Measurements from ENCODE around the gene GJB6. TPM values are rescaled to one million over a fixed set of nuclear protein-coding genes. Genes with fewer than 3 reads are reported as not detected.

The GJB6 gene
- total RNA-seq, 2 experiments from 2014 or later: 1.9 to 2.4 TPM

- no peak for DNase-seq
- ChIA-PET POLR2A (interaction anchor here (1.3 kb wide), 1 partner anchor 582 kb away, joined by 3 read pairs; the partner anchor contains the start of gene EEF1AKMT1), CTCF (interaction anchor here (1.0 kb wide), 1 partner anchor 9 kb away, joined by 3 read pairs; no protein-coding TSS in a partner anchor)
- H3K4me3 Mint-ChIP-seq: peak overlapping the region; percentile 64
- H3K36me3 Mint-ChIP-seq: no peaks in the 10 kb centered on the region
- peaks cover 13% of the 10 kb centered on the region for H3K4me1 Mint-ChIP-seq (ENCODE audit: low read depth)
- H3K27ac Mint-ChIP-seq: no peak overlapping the region
- no peaks in the 10 kb centered on the region for H3K9me3 Mint-ChIP-seq
- H3K27me3 Mint-ChIP-seq: peaks cover 43% of the 10 kb centered on the region
- intact Hi-C loops (cut with micrococcal nuclease): loop anchor here (5.0 kb wide), 2 partner anchors 286 to 511 kb away; partner anchors contain the start of gene IL17D
Observed at GRCh38 chr13:20191311-20192157, 40.6 kb downstream of the GJB6 start.

GRCh38 chr13:20190481-20191310 lies 41.4 kb downstream of the GJB6 start:
- no peaks in the 10 kb centered on the region for H3K36me3 Mint-ChIP-seq
- no peaks in the 10 kb centered on the region for H3K9me3 Mint-ChIP-seq
- intact Hi-C loops (cut with micrococcal nuclease): loop anchor here (5.0 kb wide), 2 partner anchors 287 to 512 kb away; partner anchors contain the start of gene IL17D
- DNase-seq: no peak
- CTCF ChIA-PET: interaction anchor here (1.1 kb wide), 1 partner anchor 11 kb away, joined by 3 read pairs; no protein-coding TSS in a partner anchor
- H3K27ac Mint-ChIP-seq: no peak overlapping the region
- peaks cover 13% of the 10 kb centered on the region for H3K4me1 Mint-ChIP-seq (ENCODE audit: low read depth)
- POLR2A ChIA-PET: interaction anchor here (1.3 kb wide), 1 partner anchor 583 kb away, joined by 3 read pairs; the partner anchor contains the start of gene EEF1AKMT1
- H3K4me3 Mint-ChIP-seq: no peak overlapping the region
- peaks cover 39% of the 10 kb centered on the region for H3K27me3 Mint-ChIP-seq

- POLR2A ChIA-PET: no interaction called here
Observed at GRCh38 chr13:20190076-20190475, 42.0 kb downstream of the GJB6 start.

GRCh38 chr13:20188667-20189553 lies 43.2 kb downstream of the GJB6 start:
- Mint-ChIP-seq H3K27ac (no peak overlapping the region), H3K36me3 (no peaks in the 10 kb centered on the region), H3K27me3 (peaks cover 22% of the 10 kb centered on the region), H3K4me1 (ENCODE audit: low read depth) (peaks cover 2% of the 10 kb centered on the region), H3K4me3 (no peak overlapping the region), H3K9me3 (no peaks in the 10 kb centered on the region)
- POLR2A ChIA-PET: no interaction called here
- CTCF ChIA-PET: no interaction called here
- no peak for DNase-seq
- intact Hi-C loops (cut with micrococcal nuclease): no loop called here

More at GRCh38 chr13:20190076-20190475, 42.0 kb downstream of the GJB6 start:
- peaks cover 34% of the 10 kb centered on the region for H3K27me3 Mint-ChIP-seq
- H3K4me1 Mint-ChIP-seq (ENCODE audit: low read depth): peaks cover 13% of the 10 kb centered on the region
- no peaks in the 10 kb centered on the region for H3K36me3 Mint-ChIP-seq
- H3K4me3 Mint-ChIP-seq: no peak overlapping the region
- no peaks in the 10 kb centered on the region for H3K9me3 Mint-ChIP-seq
- intact Hi-C loops (cut with micrococcal nuclease): loop anchor here (5.0 kb wide), 2 partner anchors 287 to 512 kb away; partner anchors contain the start of gene IL17D
- no peak overlapping the region for H3K27ac Mint-ChIP-seq
- no peak for DNase-seq
- CTCF ChIA-PET: interaction anchor here (1.1 kb wide), 1 partner anchor 10 kb away, joined by 3 read pairs; no protein-coding TSS in a partner anchor

DNA sequence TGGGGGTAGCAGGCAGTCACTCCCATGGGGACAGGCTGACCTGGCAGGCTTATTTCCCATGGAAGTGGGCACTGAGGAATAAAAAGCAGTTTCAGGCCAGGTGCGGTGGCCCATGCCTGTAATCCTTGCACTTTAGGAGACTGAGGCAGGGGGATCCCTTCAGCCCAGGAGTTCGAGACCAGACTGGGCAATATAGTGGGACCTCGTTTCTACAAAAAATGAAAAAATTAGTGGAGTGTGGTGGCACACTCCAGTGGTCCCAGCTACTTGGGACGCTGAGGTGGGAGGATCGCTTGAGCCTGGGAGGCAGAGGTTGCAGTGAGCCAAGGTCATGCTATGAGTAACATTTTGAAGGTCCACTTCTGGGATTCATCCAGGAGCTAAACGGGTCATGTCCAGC lies 45.3 kb downstream of the GJB6 start:
- H3K36me3 Mint-ChIP-seq: no peaks in the 10 kb centered on the region
- no peaks in the 10 kb centered on the region for H3K4me1 Mint-ChIP-seq (ENCODE audit: low read depth)
- H3K4me3 Mint-ChIP-seq: no peak overlapping the region
- H3K27me3 Mint-ChIP-seq: peaks cover 20% of the 10 kb centered on the region
- no peaks in the 10 kb centered on the region for H3K9me3 Mint-ChIP-seq
- no peak overlapping the region for H3K27ac Mint-ChIP-seq
- DNase-seq: no peak
- ChIA-PET POLR2A (interaction anchor here (1.2 kb wide), 1 partner anchor 7 kb away, joined by 3 read pairs; no protein-coding TSS in a partner anchor), CTCF (interaction anchor here (0.8 to 3.3 kb wide), 3 partner anchors 9 to 308 kb away, joined by 4 to 33 read pairs (median 4); no protein-coding TSS in a partner anchor)
- intact Hi-C loops (cut with micrococcal nuclease): no loop called here

DNA sequence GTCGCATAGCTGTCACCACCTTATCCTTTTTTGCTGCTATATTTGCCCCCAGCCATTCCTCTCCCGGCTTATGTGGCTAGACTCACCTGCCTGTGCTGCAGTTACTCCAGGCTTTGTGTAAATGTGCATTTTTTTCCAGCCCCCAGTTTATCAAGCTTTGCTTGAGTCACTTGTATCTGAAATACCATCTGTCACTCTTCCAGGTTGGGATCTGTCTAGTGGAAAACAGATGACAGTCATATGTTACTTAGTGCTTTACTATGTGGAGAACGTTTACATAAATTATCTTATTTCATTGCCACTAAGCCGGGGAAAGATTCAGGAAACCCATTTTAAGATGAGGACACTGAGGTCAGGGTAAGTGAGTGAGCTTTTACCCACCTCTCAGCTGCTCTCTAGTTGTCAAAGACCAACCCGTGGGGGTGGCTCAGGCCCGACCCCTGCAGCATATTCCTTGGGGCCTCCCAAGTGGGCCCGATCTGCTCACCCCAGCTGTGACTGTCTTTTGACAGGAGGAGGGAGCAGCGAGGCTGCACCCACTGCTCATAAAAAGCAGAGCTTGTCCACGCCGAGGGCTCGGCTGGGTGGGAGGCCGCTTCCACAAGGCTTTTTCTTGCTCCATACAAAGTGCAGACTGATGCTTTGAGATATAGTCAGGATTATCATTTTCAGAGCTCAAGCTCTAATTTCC lies 46.6 kb downstream of the GJB6 start:
- ChIA-PET CTCF (interaction anchor here (1.1 to 3.3 kb wide), 4 partner anchors 11 to 227 kb away, joined by 3 to 33 read pairs (median 3); no protein-coding TSS in a partner anchor), POLR2A (interaction anchor here (0.5 to 1.2 kb wide), 3 partner anchors 9 to 70 kb away, joined by 3 read pairs; no protein-coding TSS in a partner anchor)
- Mint-ChIP-seq H3K36me3 (no peaks in the 10 kb centered on the region), H3K4me1 (ENCODE audit: low read depth) (no peaks in the 10 kb centered on the region), H3K9me3 (no peaks in the 10 kb centered on the region), H3K27me3 (peaks cover 17% of the 10 kb centered on the region), H3K4me3 (no peak overlapping the region), H3K27ac (no peak overlapping the region)
- intact Hi-C loops (cut with micrococcal nuclease): no loop called here
- DNase-seq: no peak

DNA sequence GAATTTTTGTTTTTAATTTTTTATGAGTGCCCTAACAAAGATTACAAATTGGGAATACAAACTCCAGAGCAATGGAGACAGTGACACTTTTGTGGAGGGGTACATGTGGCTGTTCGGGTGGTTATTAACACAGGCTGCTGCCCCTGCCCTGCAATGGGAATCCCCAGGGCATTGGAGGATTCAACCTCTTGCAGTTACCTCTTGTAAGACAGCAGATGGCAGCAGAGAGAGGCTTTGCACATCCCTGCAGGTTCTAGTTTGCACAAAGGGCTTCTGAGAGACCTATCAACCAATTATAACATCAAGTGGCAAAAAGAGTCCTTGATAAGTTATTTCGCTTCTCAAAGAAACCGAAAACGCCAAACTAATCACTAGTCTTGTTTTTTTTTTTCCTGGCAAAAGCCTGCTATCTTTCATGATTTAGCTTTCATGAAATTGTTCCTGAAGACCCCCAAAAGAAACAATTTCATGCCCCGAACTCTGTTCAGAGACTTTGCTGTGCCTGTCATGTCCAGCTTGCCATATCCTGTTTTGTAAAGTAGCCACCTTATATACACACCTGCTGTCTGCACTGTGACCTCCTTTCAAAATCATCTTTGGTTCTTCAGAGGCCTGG lies 49.8 kb downstream of the GJB6 start:
- Mint-ChIP-seq H3K27me3 (peaks cover 37% of the 10 kb centered on the region), H3K9me3 (no peaks in the 10 kb centered on the region), H3K4me3 (no peak overlapping the region), H3K36me3 (no peaks in the 10 kb centered on the region), H3K4me1 (ENCODE audit: low read depth) (no peaks in the 10 kb centered on the region), H3K27ac (no peak overlapping the region)
- CTCF ChIA-PET: interaction anchor here (0.9 to 2.7 kb wide), 10 partner anchors 10 to 747 kb away, joined by 3 to 11 read pairs (median 5); no protein-coding TSS in a partner anchor
- POLR2A ChIA-PET: interaction anchor here (0.6 kb wide), 1 partner anchor 590 kb away, joined by 3 read pairs; no protein-coding TSS in a partner anchor
- intact Hi-C loops (cut with micrococcal nuclease): loop anchor here (2.0 kb wide), 2 partner anchors 528 to 646 kb away; no protein-coding TSS in a partner anchor
- peak; percentile 59 for DNase-seq

GRCh38 chr13:20181188-20181587 lies 50.9 kb downstream of the GJB6 start:
- ChIA-PET POLR2A (no interaction called here), CTCF (interaction anchor here (1.6 to 2.7 kb wide), 2 partner anchors 13 to 14 kb away, joined by 4 to 11 read pairs; no protein-coding TSS in a partner anchor)
- no peak for DNase-seq
- no peak overlapping the region for H3K4me3 Mint-ChIP-seq
- H3K9me3 Mint-ChIP-seq: no peaks in the 10 kb centered on the region
- peaks cover 47% of the 10 kb centered on the region for H3K27me3 Mint-ChIP-seq
- no peaks in the 10 kb centered on the region for H3K36me3 Mint-ChIP-seq
- no peaks in the 10 kb centered on the region for H3K4me1 Mint-ChIP-seq (ENCODE audit: low read depth)
- no peak overlapping the region for H3K27ac Mint-ChIP-seq
- intact Hi-C loops (cut with micrococcal nuclease): no loop called here

DNA sequence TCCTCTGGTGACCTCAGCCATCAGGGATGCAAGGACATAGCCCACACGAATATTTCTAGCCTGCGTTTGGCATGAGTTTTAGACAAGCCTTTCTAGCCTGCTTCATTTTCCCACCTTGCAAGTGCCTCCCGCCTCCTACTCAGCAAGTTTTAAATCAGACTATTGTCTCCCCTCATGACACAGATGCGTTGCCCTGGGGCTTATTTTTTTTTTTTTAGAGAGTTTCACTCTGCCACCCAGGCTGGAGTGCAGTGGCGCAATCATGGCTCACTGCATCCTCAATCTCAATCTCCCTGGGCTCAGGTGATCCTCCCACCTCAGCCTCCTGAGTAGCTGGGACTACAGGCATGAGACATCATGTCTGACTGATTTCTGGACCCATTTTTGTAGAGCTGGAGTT lies 54.0 kb downstream of the GJB6 start:
- no peak for DNase-seq
- Mint-ChIP-seq H3K27ac (no peak overlapping the region), H3K9me3 (no peaks in the 10 kb centered on the region), H3K4me1 (ENCODE audit: low read depth) (peaks cover 23% of the 10 kb centered on the region), H3K4me3 (no peak overlapping the region), H3K27me3 (peaks cover 70% of the 10 kb centered on the region), H3K36me3 (no peaks in the 10 kb centered on the region)
- ChIA-PET CTCF (no interaction called here), POLR2A (no interaction called here)
- intact Hi-C loops (cut with micrococcal nuclease): no loop called here

DNA sequence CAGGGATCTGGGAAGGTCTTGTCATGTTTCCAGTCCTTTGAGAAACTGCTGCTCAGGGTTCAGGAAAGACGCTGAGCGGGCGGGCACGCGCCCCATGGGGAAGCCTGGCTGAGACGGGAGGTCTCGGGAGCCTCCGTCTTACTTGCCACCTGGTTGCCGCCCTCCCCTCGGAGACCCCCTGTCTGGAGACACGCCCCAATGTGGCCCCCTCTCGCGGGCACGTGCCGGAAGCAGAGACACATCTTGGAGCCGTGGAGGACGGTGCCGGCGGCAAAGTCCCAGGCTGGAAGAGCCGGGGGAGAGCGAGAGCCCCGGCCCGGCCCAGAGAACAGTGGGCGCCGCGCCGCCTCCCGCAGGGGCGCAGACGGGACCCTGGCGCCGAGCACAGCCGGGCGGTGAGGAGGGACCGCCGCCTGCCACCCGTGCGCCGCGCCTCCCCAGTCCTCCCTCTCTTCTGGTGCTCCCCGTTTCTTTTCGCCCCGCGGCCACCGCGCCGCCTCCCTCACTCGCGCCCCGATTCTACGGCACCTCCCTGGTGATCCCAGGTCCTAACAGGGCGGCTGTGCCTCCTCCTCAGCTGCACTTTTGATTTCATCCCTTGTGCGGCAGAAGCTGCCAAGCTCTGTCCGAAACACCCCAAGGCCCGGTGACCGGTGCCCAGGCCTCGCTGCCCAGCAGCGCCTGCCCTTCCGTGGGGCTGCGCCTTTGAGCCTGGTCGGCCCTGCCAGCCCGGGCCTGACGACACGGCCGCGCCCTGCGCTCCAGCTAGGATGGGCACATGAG lies 54.9 kb downstream of the GJB6 start:
- Mint-ChIP-seq H3K27ac (no peak overlapping the region), H3K36me3 (no peaks in the 10 kb centered on the region), H3K4me1 (ENCODE audit: low read depth) (peaks cover 29% of the 10 kb centered on the region), H3K27me3 (peaks cover 71% of the 10 kb centered on the region), H3K9me3 (no peaks in the 10 kb centered on the region), H3K4me3 (no peak overlapping the region)
- no peak for DNase-seq
- intact Hi-C loops (cut with micrococcal nuclease): no loop called here
- POLR2A ChIA-PET: no interaction called here
- CTCF ChIA-PET: no interaction called here

Measured in activated CD4-positive, alpha-beta memory T cell treated with anti-CD3 and anti-CD28 coated beads for 36 hours (primary cell).